Colonic mucosa (tissue), 4 donors: Measurements from ENCODE around the gene TGFBR2. TPM values are rescaled to one million over a fixed set of nuclear protein-coding genes. Genes with fewer than 3 reads are reported as not detected.

ENCODE experiments used
- DNase-seq: peaks from one replicate; pipeline ENCODE4 v3.0.0-alpha.2; 2020
- H3K27ac ChIP-seq: fragments of 200-600 bp; one replicate; pipeline ENCODE4 v1.8.0; 2021
- H3K27me3 ChIP-seq: fragments of 200-600 bp; one replicate; pipeline ENCODE4 v1.8.0; 2021
- H3K36me3 ChIP-seq: fragments of 200-600 bp; one replicate; pipeline ENCODE4 v1.8.0; 2021
- H3K4me1 ChIP-seq: fragments of 200-600 bp; one replicate; pipeline ENCODE4 v1.8.0; 2021; ENCODE audit warnings: mild to moderate bottlenecking
- H3K4me3 ChIP-seq: fragments of 200-600 bp; one replicate; pipeline ENCODE4 v1.8.0; 2021
- H3K9ac ChIP-seq, 2 donors: one replicate each; pipeline ENCODE4 v1.7.0; 2013; ENCODE audit warnings: control low read depth in 2 of 2, low read depth in 2 of 2, low read length in 2 of 2
- H3K9me3 ChIP-seq: fragments of 200-600 bp; one replicate; pipeline ENCODE4 v1.8.0; 2021
- intact Hi-C: fragments of 100-400 bp; cut with DNase I; formaldehyde crosslinking; loops from one replicate; pipeline ENCODE4 v1.14.1; 2022
- total RNA-seq, 2 donors: library from RNA; stranded (reverse); fragmentation: NEBNext Ultra II Directional in 1 of 2; extraction: Animal tissue kit (Norgen Biotek cat#: 25700) in 1 of 2; gene quantifications; one replicate each; pipeline ENCODE4 v1.2.1, GENCODE V29; 2021
- TF ChIP-seq, protein P1 (sequence below): fragments of 200-600 bp; IDR thresholded peaks from one replicate; pipeline ENCODE4 v1.8.0; 2022; ENCODE audit warnings: antibody characterized with exemption, mild to moderate bottlenecking
- donor health status: healthy.
- donor health status: DM: no; HTN: no; CAD: no.
- donor health status: DM: no; HTN: no; CAD: no.

The TGFBR2 gene
- total RNA-seq, 2 donors from 2014 or later, result 32.4 to 53.5 TPM

DNA sequence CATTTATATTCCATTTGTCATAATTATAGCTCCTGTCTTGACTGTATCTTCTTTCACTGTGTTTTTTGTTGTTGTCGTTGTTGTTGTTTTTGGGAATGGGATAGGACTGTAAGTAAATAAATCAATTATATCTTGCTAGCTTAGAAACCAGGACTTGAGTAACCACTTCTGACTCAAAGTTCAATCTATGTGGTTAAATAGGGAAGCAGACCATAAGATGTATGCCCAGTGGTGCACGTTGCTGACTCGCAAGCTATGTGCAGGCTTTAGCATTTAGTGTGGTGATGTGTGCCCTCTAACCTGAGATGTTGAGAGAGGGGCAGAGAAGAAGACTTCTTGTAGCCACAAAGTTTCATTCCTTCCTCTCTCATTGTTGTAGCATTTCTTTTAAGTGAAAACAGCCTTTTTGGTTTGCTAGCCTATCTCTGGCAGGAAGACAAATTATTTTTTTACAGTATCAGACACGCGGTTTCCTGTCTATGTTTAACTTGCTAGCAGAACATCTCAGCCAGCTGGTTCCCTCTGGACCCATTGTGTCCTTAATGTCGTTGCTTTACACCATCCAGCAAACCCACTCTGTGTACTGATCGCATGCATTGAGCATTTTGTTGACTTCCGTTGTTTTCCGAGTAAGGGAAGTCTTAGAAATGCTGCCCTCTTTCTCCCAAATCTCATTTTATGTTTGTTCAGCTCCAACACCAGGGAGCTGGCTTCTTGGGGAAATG lies 52.1 kb downstream of the TGFBR2 start:
- Histone ChIP-seq H3K9ac (peak overlapping the region in 1 of 2 donors; percentile 53), H3K27me3 (no peaks in the 10 kb centered on the region), H3K36me3 (no peaks in the 10 kb centered on the region), H3K9me3 (no peaks in the 10 kb centered on the region), H3K4me1 (no peaks in the 10 kb centered on the region), H3K4me3 (no peak overlapping the region), H3K27ac (peak overlapping the region; percentile 69)
- no peak for DNase-seq
- intact Hi-C loops, result no loop called here
- TF ChIP-seq, protein P1, sequence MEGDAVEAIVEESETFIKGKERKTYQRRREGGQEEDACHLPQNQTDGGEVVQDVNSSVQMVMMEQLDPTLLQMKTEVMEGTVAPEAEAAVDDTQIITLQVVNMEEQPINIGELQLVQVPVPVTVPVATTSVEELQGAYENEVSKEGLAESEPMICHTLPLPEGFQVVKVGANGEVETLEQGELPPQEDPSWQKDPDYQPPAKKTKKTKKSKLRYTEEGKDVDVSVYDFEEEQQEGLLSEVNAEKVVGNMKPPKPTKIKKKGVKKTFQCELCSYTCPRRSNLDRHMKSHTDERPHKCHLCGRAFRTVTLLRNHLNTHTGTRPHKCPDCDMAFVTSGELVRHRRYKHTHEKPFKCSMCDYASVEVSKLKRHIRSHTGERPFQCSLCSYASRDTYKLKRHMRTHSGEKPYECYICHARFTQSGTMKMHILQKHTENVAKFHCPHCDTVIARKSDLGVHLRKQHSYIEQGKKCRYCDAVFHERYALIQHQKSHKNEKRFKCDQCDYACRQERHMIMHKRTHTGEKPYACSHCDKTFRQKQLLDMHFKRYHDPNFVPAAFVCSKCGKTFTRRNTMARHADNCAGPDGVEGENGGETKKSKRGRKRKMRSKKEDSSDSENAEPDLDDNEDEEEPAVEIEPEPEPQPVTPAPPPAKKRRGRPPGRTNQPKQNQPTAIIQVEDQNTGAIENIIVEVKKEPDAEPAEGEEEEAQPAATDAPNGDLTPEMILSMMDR, result no peak

DNA sequence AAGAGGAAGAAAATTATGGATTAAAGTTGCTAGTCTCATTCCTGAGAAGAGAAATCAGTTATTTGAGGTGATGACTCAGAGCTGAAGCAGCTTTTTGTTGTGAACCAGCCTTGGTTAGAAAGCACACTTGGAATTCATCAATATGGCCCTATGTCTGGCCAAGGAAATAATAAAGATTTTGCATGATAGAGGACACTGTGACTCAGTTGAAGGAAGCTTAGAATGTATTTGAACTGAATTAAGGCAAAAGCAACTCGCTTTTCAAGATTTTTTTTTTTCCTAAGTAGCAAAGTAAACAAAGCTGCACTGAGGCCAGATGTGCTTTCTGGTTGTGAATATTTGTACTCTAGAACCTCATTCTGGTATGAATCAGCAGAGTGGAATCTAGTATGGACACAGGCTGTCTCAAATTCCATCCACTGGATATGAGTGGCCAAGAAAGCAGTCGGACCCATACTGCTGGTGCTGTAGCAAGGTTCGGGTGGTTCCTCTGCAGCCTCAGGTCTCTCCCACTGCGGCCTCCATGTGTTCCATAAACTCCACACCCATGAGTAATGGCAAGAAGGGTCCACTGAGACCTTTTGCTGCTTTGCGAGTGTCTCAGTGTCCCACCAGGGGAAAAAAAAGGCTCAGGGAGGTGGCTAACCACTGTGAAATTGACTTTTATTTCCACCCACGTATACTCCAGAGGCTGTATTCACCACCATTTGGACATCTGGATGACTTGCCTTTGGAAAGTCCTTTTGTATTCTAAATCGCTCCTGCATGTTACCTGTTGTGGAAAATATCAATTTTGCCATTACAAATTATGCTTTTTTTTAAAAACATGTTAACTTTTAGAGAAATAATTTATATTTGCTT lies 53.1 kb downstream of the TGFBR2 start:
- H3K27me3 ChIP-seq, result no peaks in the 10 kb centered on the region
- H3K9ac ChIP-seq, result no peak overlapping the region
- no peaks in the 10 kb centered on the region for H3K4me1 ChIP-seq

DNA sequence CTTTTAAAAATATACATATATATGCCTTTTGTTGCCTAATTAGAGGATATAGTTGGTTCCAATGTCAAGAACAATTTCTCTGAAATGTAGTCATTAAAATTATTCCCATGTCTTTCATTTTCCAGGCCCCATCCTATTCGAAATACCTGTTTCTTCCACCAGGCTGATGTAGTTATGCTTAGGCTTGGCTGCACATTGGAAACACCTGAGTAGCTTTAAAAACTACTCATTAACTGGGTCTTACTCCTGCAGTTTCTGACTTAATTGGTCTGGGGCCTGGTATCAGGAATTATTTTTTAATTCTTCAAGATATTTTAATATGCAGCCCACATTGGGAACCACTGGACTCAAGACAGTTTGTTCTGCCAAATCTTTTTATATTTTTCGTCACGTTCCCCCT lies 53.7 kb downstream of the TGFBR2 start:
- intact Hi-C loops, result no loop called here
- TF ChIP-seq, protein P1, result no peak
- Histone ChIP-seq H3K4me1 (no peaks in the 10 kb centered on the region), H3K36me3 (no peaks in the 10 kb centered on the region), H3K9ac (no peak overlapping the region), H3K27ac (no peak overlapping the region), H3K27me3 (no peaks in the 10 kb centered on the region), H3K9me3 (no peaks in the 10 kb centered on the region), H3K4me3 (no peak overlapping the region)
- DNase-seq, result no peak

More for the DNA sequence above, 53.1 kb downstream of the TGFBR2 start:
- no peaks in the 10 kb centered on the region for H3K9me3 ChIP-seq
- peak overlapping the region; percentile 69 for H3K27ac ChIP-seq
- DNase-seq, result no peak
- TF ChIP-seq, protein P1, result no peak
- H3K36me3 ChIP-seq, result no peaks in the 10 kb centered on the region
- intact Hi-C loops, result no loop called here
- no peak overlapping the region for H3K4me3 ChIP-seq

DNA sequence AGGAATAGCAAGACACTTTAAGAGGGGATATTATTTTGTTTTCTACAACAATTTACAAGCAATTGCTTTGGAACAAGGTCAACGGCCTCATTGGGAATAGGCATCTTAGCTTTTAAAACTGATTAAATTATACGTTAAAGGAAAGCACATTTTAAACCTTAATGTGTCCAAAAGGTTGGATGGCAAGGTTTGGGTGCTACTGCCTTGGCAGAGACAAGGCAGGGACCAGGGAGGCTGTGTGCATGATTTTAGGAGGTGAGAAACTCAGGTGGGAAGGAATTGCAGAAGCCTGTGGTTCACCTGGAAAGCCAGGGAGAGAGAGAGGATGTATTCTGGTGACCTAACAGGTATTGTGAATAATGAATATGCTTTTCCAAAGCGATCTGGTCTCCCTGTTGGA lies 54.3 kb downstream of the TGFBR2 start:
- H3K27me3 ChIP-seq, result no peaks in the 10 kb centered on the region
- no peak for DNase-seq
- no peaks in the 10 kb centered on the region for H3K36me3 ChIP-seq
- intact Hi-C loops, result no loop called here
- H3K27ac ChIP-seq, result no peak overlapping the region
- TF ChIP-seq, protein P1, result no peak
- H3K9ac ChIP-seq, result no peak overlapping the region
- no peaks in the 10 kb centered on the region for H3K4me1 ChIP-seq
- H3K9me3 ChIP-seq, result no peaks in the 10 kb centered on the region
- no peak overlapping the region for H3K4me3 ChIP-seq

DNA sequence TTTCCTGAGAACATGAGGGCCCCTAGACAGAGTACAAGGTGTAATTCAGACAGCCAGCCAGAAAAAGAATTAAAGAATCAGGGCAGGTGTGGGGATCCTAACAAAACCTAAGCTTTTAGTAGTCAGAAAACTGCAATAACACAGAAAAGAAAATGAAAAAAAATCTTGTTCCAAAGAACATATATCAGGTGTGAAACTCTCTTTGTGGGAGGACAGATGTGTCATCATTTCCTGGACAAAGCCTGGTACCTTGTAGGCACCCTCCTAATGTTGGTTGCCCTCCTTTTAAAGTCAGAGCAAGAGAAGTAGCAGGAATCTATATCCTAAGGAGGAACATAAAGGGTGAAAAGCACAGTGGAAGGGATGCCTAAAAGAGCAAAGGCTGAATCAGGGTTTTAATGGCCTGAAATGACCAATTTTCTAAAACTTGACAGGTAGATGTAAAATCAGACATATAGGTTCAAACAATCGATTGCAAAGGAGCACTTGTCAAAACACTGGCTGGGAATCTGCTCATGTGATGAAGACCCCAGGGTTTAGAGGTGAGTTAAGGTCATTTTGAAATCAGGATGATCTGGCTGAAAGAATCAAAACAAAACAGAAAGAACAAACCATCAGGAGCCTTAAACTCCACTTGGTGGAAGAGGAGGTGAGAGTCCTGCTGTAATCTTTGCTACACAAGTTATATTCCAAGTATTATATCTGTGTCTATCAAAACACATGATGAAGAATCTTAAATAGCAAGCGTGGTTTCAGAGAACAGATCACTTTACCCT lies 54.9 kb downstream of the TGFBR2 start:
- Histone ChIP-seq H3K9me3 (no peaks in the 10 kb centered on the region), H3K36me3 (no peaks in the 10 kb centered on the region), H3K9ac (no peak overlapping the region), H3K27ac (no peak overlapping the region), H3K4me1 (no peaks in the 10 kb centered on the region), H3K27me3 (no peaks in the 10 kb centered on the region), H3K4me3 (no peak overlapping the region)
- intact Hi-C loops, result no loop called here
- DNase-seq, result no peak
- TF ChIP-seq, protein P1, result no peak
